HG02623 (cell line): ENCODE measurements around the gene MYMK.

Source experiments
- ATAC-seq: cut with Tn5 transposase; IDR thresholded peaks from one replicate; pipeline ENCODE4 v1.9.1; 2021; ENCODE audit warnings: moderate library complexity; ENCODE audit not compliant: unreplicated experiment

The MYMK gene

DNA sequence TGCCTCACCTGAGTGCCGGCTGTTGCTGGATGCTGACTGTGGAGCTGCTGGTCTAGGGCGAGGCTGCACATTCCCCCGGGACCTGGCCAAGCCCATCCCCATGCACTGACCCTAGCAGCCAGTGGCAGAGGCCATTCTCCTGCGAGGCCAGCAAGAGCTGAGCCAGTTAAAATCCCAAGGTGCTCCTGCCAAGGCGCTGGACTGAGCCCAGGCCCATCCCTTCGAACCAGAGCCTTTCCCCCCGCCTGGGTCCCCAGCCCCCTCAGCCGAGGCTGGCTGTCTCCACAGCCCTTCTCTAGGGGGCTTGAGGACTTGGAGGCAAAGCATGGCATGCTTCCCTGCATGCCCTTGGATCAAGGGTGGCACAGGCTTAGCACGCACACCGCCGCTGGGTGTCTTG is 11.3 kb upstream of the MYMK start:
- no peak for ATAC-seq

DNA sequence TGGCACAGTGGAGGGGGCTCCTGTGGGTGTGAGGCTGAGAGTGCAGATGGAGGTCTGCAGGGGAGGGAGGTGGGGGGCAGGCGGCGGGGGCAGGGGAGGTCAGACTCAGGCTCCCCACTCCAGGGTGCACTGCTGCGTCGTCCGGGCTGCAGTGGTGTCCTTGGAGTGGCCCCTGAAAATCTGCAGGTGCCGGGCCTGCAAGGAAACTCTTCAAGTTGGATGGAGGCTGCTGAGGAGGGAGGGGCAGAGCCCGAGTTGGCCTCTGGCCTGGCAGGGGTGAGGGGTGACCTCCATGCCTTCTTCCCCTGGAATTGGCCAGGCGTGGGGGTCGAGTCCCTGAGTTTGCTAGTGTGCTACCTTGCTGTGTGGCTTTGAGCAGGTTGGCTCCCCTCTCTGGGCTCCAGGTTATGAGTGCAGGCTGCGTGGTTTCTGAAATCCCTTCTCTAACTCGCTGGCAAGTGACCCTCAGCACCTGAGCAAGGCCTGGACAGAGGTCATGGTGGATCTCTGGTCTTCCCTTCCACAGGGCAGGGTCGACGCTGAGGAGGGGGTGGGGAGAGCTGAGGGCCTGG is 10.6 kb upstream of the MYMK start:
- ATAC-seq: no peak

- ATAC-seq: no peak
Observed at GRCh38 chr9:133534346-133535291, 9.9 kb upstream of the MYMK start, which contains the start of gene ADAMTSL2. ADAMTSL2 (plus strand) TSS chr9:133534704; CDS start chr9:133536713, 2,009 bp downstream.

- no peak for ATAC-seq
Observed at GRCh38 chr9:133533857-133534256, 9.1 kb upstream of the MYMK start.

DNA sequence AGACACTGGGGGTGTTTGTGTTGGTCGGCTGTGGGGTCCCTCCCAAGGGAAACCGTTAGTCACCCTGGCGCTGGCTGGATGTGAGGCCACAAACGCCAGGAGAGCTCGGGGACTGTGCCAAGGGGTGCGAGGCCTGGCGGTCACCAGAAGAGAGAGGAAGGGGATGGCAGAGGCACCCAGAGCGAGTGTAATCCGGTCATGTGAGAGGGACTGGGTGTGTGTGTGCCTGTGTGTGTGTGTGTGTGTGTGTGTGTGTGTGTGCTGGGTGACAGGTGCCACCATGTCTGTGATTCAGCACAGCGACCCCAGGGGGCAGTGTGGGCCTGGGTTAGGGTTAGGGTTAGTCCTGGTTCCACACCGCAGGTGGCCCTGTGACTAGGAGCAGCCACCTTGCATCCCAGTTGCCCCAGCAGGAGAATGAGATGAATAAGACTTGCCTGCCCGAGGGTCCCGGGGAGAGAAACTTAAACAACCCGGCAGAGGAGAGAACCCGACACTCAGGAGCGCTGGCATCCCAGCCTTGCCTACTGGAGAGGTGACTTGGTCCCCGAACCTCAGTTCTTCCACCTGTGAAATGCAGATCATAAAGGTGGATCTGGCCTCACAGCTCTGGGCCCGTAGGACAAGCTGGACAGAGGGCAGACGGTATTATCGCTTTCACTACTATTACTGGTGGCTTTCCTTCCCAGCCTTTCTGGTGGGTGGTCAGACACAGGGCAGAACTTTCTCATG is 8.3 kb upstream of the MYMK start:
- no peak for ATAC-seq

DNA sequence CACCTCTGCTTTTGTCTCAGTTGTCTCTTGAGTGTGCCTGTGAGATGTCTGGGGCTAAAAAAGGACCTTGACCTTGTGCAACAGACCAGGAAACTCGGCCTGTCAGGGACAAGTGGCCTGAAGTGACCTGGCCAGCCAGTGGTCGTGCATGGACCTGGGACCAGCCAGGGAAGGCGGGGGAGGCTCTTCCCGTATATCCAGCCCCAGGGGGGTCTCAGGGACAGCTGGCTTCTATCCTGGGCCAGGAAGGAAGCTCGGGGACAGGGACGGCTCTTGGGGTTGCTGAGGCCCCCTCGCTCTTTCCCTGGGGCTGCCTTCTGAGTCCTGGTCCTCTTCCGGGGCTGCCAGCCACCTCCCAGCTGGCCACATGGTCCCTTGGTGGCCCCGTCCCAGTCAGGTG is 6.5 kb upstream of the MYMK start:
- no peak for ATAC-seq

GRCh38 chr9:133529874-133530273 is 5.1 kb upstream of the MYMK start:
- no peak for ATAC-seq

DNA sequence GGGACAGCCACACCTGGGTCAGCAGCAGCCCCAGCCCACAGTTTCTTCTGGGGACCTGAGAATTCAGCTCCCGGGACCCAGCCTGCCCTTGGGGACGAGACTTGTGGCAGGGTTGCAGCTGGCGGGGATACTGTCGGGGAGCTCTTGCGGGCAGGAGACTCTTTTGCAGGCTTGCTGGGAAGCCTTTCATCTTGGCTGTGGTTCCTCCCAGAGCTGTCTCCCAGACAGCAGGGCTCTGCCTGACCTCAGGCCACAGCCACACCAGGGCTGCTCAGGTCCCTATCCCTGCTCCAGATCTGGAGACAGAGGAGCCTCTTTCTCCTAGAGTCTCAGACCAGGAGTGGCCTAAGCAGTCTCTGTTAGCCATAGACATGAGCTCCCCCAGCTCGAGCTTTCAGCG is 4.7 kb upstream of the MYMK start:
- ATAC-seq: no peak

DNA sequence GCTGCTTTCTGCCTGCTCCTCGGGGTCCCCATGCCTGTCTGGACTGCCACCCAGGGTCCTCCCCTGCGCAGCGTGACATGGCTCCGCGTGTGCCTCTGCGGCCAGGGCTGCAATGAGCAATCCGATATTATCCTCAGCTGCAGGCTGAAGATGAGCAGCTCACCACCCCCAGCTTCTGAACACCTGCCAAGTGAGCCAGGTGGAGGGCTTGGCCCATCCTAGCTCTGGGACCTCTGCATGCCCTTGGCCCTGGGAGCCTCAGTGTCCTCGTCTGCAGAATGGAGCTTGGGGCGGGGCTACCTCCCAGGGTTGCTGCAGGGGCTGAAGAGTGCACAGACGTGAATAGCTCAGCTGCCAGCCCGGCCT is 4.1 kb upstream of the MYMK start:
- no peak for ATAC-seq

DNA sequence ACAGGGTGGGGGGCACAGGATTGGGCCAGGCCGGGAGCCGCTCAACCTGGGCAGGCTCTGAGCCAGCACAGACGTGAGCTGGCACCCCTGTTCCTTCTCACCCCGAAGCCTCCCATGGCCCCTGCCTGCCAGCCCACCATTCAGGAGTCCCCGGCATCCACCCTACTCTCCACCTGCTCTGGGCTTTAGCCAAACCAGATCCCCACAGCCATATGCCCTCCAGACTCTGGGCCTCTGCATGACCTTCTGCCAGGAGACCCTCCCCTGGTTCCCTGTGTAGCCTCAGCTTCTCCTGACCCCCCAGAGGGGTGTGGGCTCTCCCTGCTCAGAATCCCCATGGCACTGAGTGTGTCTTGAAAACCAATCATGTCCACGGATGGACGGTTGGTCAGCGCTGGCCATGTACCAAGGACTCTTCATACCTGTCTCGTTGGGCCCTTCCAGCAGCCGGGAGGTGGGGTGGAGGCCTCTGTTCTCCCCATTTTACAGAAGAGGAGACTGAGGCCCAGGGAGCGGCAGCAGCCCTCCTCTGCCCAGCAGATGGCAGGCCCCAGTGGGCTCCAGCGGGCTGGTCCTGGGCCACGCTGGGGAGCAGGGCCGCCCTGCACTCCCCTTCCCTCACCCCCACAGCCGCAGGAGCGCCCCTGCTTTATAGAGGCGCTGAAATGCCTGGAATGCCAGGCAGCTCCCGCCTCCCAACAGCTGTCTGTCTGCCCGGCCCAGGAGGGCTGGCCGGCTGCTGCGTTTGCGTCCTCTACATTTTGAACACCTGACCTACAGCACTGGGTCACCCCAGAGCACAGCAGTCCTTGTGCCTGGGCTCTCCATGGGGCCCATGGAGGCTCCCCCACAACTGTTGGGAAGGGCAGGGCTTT is 3.5 kb upstream of the MYMK start:
- ATAC-seq: no peak

GRCh38 chr9:133527444-133527920 is 2.7 kb upstream of the MYMK start:
- ATAC-seq: no peak

DNA sequence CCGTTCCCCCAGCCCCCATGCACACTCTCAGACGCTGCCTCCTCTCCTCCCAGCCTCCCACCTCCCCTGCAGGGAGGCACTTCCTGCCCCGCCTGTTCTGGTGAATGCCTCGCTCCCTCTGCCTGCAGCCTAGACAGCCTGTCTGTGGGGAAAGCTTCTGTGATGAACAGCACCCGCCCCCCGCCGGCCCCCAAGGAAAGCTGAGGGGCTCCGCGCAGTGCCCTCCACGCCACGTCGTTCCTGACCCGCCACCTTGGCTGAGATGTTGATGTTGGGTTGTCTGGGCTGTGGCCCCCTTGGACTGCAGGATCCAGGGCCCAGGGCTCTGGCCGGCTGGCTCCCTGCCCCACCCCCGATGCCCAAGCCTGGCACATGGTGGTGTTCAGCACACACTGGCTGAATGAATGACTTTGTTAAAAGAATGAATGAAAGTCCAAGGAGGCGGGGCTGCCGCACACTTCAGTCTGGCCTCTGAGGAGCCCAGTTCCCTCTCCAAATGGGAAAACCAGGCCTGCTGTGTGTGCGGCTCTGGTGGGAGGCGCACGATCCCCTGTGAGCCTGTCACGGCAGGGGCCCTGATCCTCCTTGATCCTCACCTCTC is 2.1 kb upstream of the MYMK start:
- no peak for ATAC-seq

DNA sequence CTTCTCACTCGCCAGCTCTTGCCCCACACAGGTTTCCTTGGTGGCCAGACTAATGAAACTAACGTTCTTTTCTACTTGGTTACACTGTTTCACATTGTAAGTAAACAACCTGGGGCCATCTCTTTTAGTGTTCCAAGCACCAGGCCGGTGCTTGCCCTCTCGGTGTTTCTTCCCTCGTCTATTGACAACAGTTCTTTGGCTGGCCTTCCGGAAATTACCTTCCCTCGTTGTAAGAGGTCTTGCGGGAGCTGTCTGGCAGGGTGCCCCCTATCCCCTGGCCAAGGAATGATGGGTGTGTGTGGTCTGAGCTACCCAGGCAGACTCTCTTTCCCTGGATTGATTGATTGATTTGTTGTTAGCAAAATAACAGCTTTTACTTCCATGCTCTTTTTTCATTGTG is 918 bp upstream of the MYMK start:
- ATAC-seq: no peak

- ATAC-seq: no peak
Observed at GRCh38 chr9:133524146-133524545, 613 bp downstream of the MYMK start.

GRCh38 chr9:133523106-133523505 is 1.7 kb downstream of the MYMK start:
- ATAC-seq: no peak

- no peak for ATAC-seq
Observed at GRCh38 chr9:133522073-133522910, 2.5 kb downstream of the MYMK start.

DNA sequence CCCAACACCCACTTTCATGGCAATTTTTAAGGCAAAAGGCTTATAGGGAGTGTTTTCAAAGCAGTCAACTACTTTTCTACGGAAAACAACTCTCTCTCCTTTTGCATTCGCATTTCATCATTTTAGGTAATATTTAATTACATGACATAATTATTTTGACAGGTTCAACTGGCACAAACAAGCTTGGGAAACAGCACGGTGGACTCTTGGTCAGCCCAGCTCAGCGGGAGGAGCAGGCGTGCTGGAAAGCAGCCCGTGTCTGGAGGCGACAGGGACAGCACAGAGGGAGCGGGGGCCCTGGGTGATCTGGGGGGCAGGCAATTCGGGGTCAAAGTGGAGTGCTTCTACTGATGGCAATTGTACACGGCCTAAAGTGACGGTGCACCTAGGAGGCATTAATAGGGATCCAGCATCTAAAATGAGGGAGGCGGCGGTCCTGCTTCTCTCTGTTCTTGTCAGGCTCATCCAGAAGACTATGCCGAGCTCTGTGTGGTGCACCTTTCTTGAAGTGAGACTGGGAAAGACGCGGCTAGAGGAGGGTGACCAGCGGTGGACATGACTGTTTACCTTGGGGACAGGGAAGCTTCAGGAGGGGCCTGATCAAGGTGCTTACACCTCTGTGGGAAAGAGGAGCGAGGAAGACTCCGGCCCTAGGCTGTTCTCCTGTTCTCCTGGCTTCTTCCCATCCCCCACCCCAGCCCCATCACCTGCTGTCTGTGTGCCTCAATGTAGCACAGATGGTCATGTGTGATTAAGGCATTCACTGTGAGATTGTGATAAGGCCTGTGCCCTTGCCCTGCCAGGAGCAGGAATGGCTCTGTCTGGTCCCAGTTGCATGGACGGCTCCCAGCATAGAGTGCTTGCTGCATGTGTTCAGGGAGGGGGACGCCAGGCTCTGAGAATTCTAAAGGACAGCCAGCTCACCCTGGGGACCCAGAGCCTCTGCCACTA is 3.4 kb downstream of the MYMK start:
- no peak for ATAC-seq

GRCh38 chr9:133520121-133520835 is 4.5 kb downstream of the MYMK start:
- ATAC-seq: no peak
